Measurements from ENCODE around the gene TNNC1. TPM values are rescaled to one million over a fixed set of nuclear protein-coding genes. Genes with fewer than 3 reads are reported as not detected.

The TNNC1 gene
- total RNA-seq, 1 donor from 2014 or later: 12.4 TPM

DNA sequence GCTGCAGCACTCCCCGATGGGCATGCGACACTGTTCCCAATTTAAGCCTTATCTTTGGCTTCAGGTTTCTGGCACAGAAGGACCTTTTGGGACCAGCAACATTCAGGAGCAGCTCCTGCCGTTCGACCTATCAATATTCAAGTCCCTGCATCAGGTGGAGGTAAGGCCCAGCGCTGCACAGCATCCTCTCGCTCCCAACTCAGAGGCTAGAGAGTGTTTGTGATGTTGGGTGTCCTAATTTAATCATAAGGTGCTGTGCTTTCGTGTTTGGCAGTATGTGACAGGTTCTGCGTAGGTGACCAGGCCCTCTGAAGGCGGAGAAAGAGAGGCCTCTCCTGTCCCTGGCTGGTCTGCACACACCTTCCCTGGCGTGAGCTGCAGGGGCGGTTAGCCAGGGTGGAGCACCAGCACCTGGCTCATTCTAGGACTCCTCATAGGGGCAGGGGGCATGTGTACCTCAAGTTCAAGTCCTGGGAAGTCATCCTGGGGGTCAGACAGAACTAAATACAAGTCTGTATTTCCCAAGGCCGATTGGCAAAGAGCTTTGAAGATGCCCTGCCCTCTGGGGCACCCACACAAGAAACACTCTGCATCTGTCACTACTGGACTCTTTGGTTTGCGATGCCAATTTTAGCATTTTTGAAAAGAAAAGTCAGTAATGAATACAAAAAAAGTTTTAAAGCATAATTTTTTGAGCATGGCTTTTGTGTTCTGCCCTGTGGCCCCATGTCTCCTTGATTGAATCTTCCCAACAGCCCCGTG is 18.6 kb upstream of the TNNC1 start:
- DNase-seq (ENCODE audit: low read depth) (no peak), FAIRE-seq (no peak)
- Histone ChIP-seq H3K9me3 (ENCODE audit: insufficient read depth, low read depth, low read length) (no peaks in the 10 kb centered on the region), H3K4me1 (ENCODE audit: insufficient read depth, low read length) (no peaks in the 10 kb centered on the region), H3K9ac (ENCODE audit: low read length) (no peak overlapping the region), H2AFZ (ENCODE audit: low read depth, low read length) (no peak overlapping the region), H3K27ac (ENCODE audit: low read depth, low read length) (no peak overlapping the region), H3K36me3 (ENCODE audit: insufficient read depth, low read length) (peaks cover 45% of the 10 kb centered on the region), H3K4me3 (ENCODE audit: insufficient read depth, low read depth, low read length) (no peak overlapping the region), H3K27me3 (ENCODE audit: insufficient read depth, low read length) (no peaks in the 10 kb centered on the region), H3K79me2 (ENCODE audit: insufficient read depth, low read length) (peaks cover 31% of the 10 kb centered on the region), H4K20me1 (ENCODE audit: insufficient read depth, low read length) (peaks cover 71% of the 10 kb centered on the region), H3K4me2 (ENCODE audit: low read length) (no peak overlapping the region)
- H3K9me3 Mint-ChIP-seq (ENCODE audit: unreplicated experiment): no peaks in the 10 kb centered on the region
- no peak overlapping the region for H3K27ac Mint-ChIP-seq (ENCODE audit: unreplicated experiment)
- TF ChIP-seq CTCF (IDR thresholded peaks at IDR 0.05; ENCODE audit: insufficient read depth, low read depth, low read length): no peak
- TF ChIP-seq EZH2 (IDR thresholded peaks at IDR 0.05; ENCODE audit: insufficient read depth, low read length): no peak
- H3K4me3 Mint-ChIP-seq (ENCODE audit: unreplicated experiment): no peak overlapping the region
- no peaks in the 10 kb centered on the region for H3K27me3 Mint-ChIP-seq (ENCODE audit: low read depth, unreplicated experiment)
- no peaks in the 10 kb centered on the region for H3K4me1 Mint-ChIP-seq (ENCODE audit: low read depth, unreplicated experiment)
- H3K36me3 Mint-ChIP-seq (ENCODE audit: low read depth, unreplicated experiment): peaks cover 24% of the 10 kb centered on the region

- no peak for DNase-seq (ENCODE audit: low read depth)
- no peaks in the 10 kb centered on the region for H3K27me3 Mint-ChIP-seq (ENCODE audit: low read depth, unreplicated experiment)
- H3K36me3 Mint-ChIP-seq (ENCODE audit: low read depth, unreplicated experiment): peaks cover 21% of the 10 kb centered on the region
- no peak for FAIRE-seq
- no peak overlapping the region for H2AFZ ChIP-seq (ENCODE audit: low read depth, low read length)
- peaks cover 75% of the 10 kb centered on the region for H4K20me1 ChIP-seq (ENCODE audit: insufficient read depth, low read length)
- no peak overlapping the region for H3K27ac ChIP-seq (ENCODE audit: low read depth, low read length)
- TF ChIP-seq CTCF (IDR thresholded peaks at IDR 0.05; ENCODE audit: insufficient read depth, low read depth, low read length) (peak; percentile 49), EZH2 (IDR thresholded peaks at IDR 0.05; ENCODE audit: insufficient read depth, low read length) (no peak)
- H3K79me2 ChIP-seq (ENCODE audit: insufficient read depth, low read length): peaks cover 37% of the 10 kb centered on the region
- H3K4me2 ChIP-seq (ENCODE audit: low read length): no peak overlapping the region
- H3K4me3 ChIP-seq (ENCODE audit: insufficient read depth, low read depth, low read length): no peak overlapping the region
- peaks cover 43% of the 10 kb centered on the region for H3K36me3 ChIP-seq (ENCODE audit: insufficient read depth, low read length)
- no peaks in the 10 kb centered on the region for H3K4me1 ChIP-seq (ENCODE audit: insufficient read depth, low read length)
- no peak overlapping the region for H3K27ac Mint-ChIP-seq (ENCODE audit: unreplicated experiment)
- H3K4me3 Mint-ChIP-seq (ENCODE audit: unreplicated experiment): no peak overlapping the region
- H3K9ac ChIP-seq (ENCODE audit: low read length): no peak overlapping the region
- no peaks in the 10 kb centered on the region for H3K9me3 ChIP-seq (ENCODE audit: insufficient read depth, low read depth, low read length)
- H3K27me3 ChIP-seq (ENCODE audit: insufficient read depth, low read length): no peaks in the 10 kb centered on the region
- H3K4me1 Mint-ChIP-seq (ENCODE audit: low read depth, unreplicated experiment): no peaks in the 10 kb centered on the region
- H3K9me3 Mint-ChIP-seq (ENCODE audit: unreplicated experiment): no peaks in the 10 kb centered on the region
Measured at GRCh38 chr3:52471371-52472238, 17.8 kb upstream of the TNNC1 start.

Measured in astrocyte (in vitro differentiated cells and primary cell).